Loucy (cell line): ENCODE results near the gene SERPINB12.

Source experiments
- H2AFZ ChIP-seq: fragments of 200-600 bp; sonication (generic); 2 replicates; pipeline ENCODE4 v1.6.0; 2016; ENCODE audit warnings: antibody characterized with exemption, mild to moderate bottlenecking, low read length, moderate library complexity
- H3F3A ChIP-seq: fragments of 200-600 bp; 2 replicates; pipeline ENCODE4 v1.6.0; 2016; ENCODE audit warnings: antibody characterized with exemption, low read depth, mild to moderate bottlenecking
- H3K27me3 ChIP-seq: fragments of 200-600 bp; sonication (generic); 2 replicates; pipeline ENCODE4 v1.6.1; 2014; ENCODE audit warnings: low read length, mild to moderate bottlenecking; ENCODE audit not compliant: insufficient read depth, poor library complexity, severe bottlenecking
- H3K36me3 ChIP-seq: fragments of 200-600 bp; sonication (generic); 2 replicates; pipeline ENCODE4 v1.6.1; 2016; ENCODE audit warnings: low read length; ENCODE audit not compliant: insufficient read depth
- H3K4me1 ChIP-seq: fragments of 200-600 bp; sonication (generic); 2 replicates; pipeline ENCODE4 v1.5.1; 2014; ENCODE audit warnings: low read length, mild to moderate bottlenecking; ENCODE audit not compliant: insufficient read depth, poor library complexity, severe bottlenecking
- H3K4me2 ChIP-seq: fragments of 200-600 bp; sonication (generic); 2 replicates; pipeline ENCODE4 v1.6.0; 2014; ENCODE audit warnings: antibody characterized with exemption, low read length, low read depth, mild to moderate bottlenecking; ENCODE audit not compliant: poor library complexity, severe bottlenecking
- H3K4me3 ChIP-seq: fragments of 200-600 bp; sonication (generic); 2 replicates; pipeline ENCODE4 v1.5.1; 2014; ENCODE audit warnings: low read length, mild to moderate bottlenecking, mixed read lengths; ENCODE audit not compliant: poor library complexity, severe bottlenecking
- H3K79me2 ChIP-seq: fragments of 200-600 bp; sonication (generic); 2 replicates; pipeline ENCODE4 v1.6.1; 2014; ENCODE audit warnings: low read length; ENCODE audit not compliant: insufficient read depth
- H3K9ac ChIP-seq: fragments of 200-600 bp; sonication (generic); 2 replicates; pipeline ENCODE4 v1.6.0; 2014; ENCODE audit warnings: mild to moderate bottlenecking, low read depth, low read length, moderate library complexity; ENCODE audit not compliant: poor library complexity, severe bottlenecking
- H3K9me2 ChIP-seq: fragments of 200-600 bp; sonication (generic); replicated peaks from 2 replicates; pipeline ENCODE4 v1.6.1; 2016; ENCODE audit warnings: low read depth, low read length, mixed read lengths
- H3K9me3 ChIP-seq: fragments of 200-600 bp; sonication (generic); 2 replicates; pipeline ENCODE4 v1.6.1; 2014; ENCODE audit warnings: mild to moderate bottlenecking, antibody characterized with exemption, low read length, low read depth; ENCODE audit not compliant: insufficient read depth
- H4K20me1 ChIP-seq: fragments of 200-600 bp; sonication (generic); 2 replicates; pipeline ENCODE4 v1.6.0; 2014; ENCODE audit warnings: antibody characterized with exemption, low read length, mild to moderate bottlenecking; ENCODE audit not compliant: insufficient read depth, poor library complexity, severe bottlenecking
- EZH2phosphoT487 ChIP-seq: fragments of 200-600 bp; IDR thresholded peaks from 2 replicates; pipeline ENCODE4 v1.6.1; 2018; ENCODE audit warnings: antibody characterized with exemption, mild to moderate bottlenecking, moderate library complexity, borderline replicate concordance
- TF ChIP-seq, protein P1 (sequence below): fragments of 200-600 bp; sonication (generic); conservative IDR thresholded peaks from 2 replicates; pipeline ENCODE4 v1.5.1; 2014; ENCODE audit warnings: mild to moderate bottlenecking, antibody characterized with exemption, low read length

The SERPINB12 gene

DNA sequence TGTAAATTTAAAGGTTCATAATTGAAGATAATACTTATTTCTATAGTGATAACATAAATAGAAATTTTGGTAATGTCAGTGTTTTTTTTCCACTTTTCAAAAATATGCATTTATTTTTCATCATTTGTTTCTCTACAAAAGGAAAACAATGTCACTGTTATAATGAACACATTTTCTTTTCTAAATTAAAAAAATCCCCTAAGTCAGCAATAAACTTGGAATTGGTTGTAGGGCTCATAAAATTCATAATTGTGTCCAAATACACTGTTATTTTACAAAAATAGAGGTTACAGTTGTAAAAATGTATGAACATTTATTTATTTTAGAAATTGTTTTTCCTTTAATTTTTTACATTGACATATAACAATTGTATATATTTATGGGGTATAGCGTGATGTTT lies 26.4 kb upstream of the SERPINB12 start:
- H3K36me3 ChIP-seq: no peaks in the 10 kb centered on the region
- H2AFZ ChIP-seq: no peak overlapping the region
- H3K9me3 ChIP-seq: no peaks in the 10 kb centered on the region
- no peak overlapping the region for H3K4me3 ChIP-seq
- H4K20me1 ChIP-seq: no peaks in the 10 kb centered on the region
- no peaks in the 10 kb centered on the region for H3K4me1 ChIP-seq
- TF ChIP-seq, protein P1, sequence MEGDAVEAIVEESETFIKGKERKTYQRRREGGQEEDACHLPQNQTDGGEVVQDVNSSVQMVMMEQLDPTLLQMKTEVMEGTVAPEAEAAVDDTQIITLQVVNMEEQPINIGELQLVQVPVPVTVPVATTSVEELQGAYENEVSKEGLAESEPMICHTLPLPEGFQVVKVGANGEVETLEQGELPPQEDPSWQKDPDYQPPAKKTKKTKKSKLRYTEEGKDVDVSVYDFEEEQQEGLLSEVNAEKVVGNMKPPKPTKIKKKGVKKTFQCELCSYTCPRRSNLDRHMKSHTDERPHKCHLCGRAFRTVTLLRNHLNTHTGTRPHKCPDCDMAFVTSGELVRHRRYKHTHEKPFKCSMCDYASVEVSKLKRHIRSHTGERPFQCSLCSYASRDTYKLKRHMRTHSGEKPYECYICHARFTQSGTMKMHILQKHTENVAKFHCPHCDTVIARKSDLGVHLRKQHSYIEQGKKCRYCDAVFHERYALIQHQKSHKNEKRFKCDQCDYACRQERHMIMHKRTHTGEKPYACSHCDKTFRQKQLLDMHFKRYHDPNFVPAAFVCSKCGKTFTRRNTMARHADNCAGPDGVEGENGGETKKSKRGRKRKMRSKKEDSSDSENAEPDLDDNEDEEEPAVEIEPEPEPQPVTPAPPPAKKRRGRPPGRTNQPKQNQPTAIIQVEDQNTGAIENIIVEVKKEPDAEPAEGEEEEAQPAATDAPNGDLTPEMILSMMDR: no peak
- TF ChIP-seq EZH2phosphoT487: no peak
- no peak overlapping the region for H3K4me2 ChIP-seq
- no peaks in the 10 kb centered on the region for H3F3A ChIP-seq
- H3K9ac ChIP-seq: no peak overlapping the region
- H3K79me2 ChIP-seq: no peaks in the 10 kb centered on the region
- H3K9me2 ChIP-seq: no peaks in the 10 kb centered on the region
- H3K27me3 ChIP-seq: no peaks in the 10 kb centered on the region

DNA sequence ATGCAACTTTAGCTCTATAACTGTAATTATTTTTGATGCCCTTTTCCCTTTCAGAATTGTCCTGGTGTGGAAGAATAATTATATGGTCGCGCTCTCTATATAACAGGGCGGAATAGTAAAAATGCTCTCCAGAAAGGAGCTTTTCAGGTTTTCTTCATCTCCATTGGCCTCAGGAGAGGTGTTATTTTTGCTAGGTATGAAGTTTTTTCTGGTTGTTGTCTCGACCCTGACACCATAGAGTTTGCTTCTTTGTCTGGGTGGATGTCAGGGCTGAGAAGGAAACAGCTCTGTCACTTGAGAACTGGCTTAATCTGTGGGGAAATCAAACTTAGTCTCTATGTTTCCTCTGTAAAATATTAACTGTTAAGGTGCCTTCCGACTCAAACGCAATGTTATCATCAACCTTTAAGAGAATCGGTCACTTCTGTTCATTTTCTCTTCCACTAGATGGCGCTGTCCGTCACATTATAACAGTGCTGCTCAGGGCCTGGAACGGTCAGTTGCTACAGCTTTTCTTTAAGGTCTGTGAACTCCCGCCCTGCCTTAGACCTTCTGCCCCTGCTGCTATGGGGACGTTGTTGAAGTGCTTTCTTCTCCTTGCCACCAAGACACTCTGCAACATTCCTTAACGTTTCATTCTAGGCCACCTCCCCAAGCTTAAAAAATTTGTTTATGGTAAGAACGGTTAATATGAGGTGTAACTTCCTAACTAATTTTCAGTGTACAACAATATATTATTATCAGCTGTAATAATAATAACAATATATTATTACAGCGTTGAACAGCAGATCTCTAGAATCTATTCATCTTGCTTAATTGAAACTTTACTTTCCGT lies 23.8 kb upstream of the SERPINB12 start:
- H3K27me3 ChIP-seq: no peaks in the 10 kb centered on the region
- H3F3A ChIP-seq: no peaks in the 10 kb centered on the region
- H3K9ac ChIP-seq: no peak overlapping the region
- peak overlapping the region; percentile 53 for H2AFZ ChIP-seq
- H3K4me3 ChIP-seq: no peak overlapping the region
- no peaks in the 10 kb centered on the region for H3K79me2 ChIP-seq
- TF ChIP-seq, protein P1: peak; percentile 77
- no peak for TF ChIP-seq EZH2phosphoT487
- H3K36me3 ChIP-seq: no peaks in the 10 kb centered on the region
- no peaks in the 10 kb centered on the region for H3K9me3 ChIP-seq
- H3K4me1 ChIP-seq: no peaks in the 10 kb centered on the region
- no peaks in the 10 kb centered on the region for H3K9me2 ChIP-seq
- H3K4me2 ChIP-seq: no peak overlapping the region
- H4K20me1 ChIP-seq: no peaks in the 10 kb centered on the region

DNA sequence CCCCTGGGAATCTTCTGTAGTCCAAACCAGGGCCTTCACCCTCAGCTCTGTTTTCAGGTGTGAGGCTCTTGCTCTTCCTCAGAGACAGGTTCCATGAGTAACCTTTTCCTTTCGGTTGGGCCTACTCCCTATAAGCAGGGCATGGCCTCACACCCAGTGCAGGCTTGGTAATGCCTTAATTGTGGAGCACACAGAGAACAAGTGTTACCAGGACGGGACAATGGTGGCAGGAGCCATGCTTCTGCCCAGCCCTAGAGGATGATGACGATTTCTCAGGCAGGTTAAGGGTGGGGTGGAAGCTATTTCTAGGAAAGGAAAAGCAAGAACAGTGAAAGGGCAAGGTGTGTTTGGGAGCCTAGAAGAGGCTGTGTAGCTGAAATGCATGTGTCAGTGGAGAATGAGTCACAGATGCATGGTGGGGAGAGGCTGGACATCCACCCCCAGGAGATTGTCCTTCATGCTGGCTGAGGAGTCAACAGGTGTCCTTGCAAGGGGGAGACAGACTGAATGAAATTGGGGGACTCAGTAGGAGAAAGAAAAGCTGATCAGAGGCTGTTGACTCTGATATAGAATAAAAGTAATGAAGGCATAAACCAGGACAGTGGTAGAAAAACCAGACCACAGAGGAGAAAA lies 22.0 kb upstream of the SERPINB12 start:
- Histone ChIP-seq H3K4me3 (no peak overlapping the region), H3K9me2 (no peaks in the 10 kb centered on the region), H4K20me1 (no peaks in the 10 kb centered on the region), H3K4me1 (no peaks in the 10 kb centered on the region), H3F3A (no peaks in the 10 kb centered on the region), H3K36me3 (no peaks in the 10 kb centered on the region), H3K9ac (no peak overlapping the region), H3K27me3 (no peaks in the 10 kb centered on the region), H2AFZ (no peak overlapping the region), H3K4me2 (no peak overlapping the region), H3K79me2 (no peaks in the 10 kb centered on the region), H3K9me3 (no peaks in the 10 kb centered on the region)
- TF ChIP-seq EZH2phosphoT487: no peak
- TF ChIP-seq, protein P1: no peak
